MM.1S (cell line): ENCODE measurements around the gene PGBD1.

Source experiments
- DNase-seq: peaks from one replicate; pipeline ENCODE4 v3.0.0-alpha.2; 2015
- H2AFZ ChIP-seq: fragments of 300-600 bp; sonication (generic); 2 replicates; pipeline ENCODE4 v1.6.0; 2016; ENCODE audit warnings: antibody characterized with exemption, low read length
- H3F3A ChIP-seq: fragments of 300-600 bp; sonication (generic); 2 replicates; pipeline ENCODE4 v1.6.1; 2016; ENCODE audit warnings: mild to moderate bottlenecking, antibody characterized with exemption, low read length, moderate library complexity, mixed read lengths; ENCODE audit not compliant: insufficient read depth
- H3K27ac ChIP-seq: fragments of 300-600 bp; sonication (generic); 2 replicates; pipeline ENCODE4 v1.5.1; 2016; ENCODE audit warnings: mild to moderate bottlenecking, low read length
- H3K27me3 ChIP-seq: fragments of 300-600 bp; sonication (generic); replicated peaks from 2 replicates; pipeline ENCODE4 v1.6.0; 2016; ENCODE audit warnings: low read length; ENCODE audit not compliant: insufficient read depth
- H3K36me3 ChIP-seq: fragments of 300-600 bp; sonication (generic); replicated peaks from 2 replicates; pipeline ENCODE4 v1.6.1; 2016; ENCODE audit warnings: mild to moderate bottlenecking, low read length, mixed read lengths; ENCODE audit not compliant: insufficient read depth
- H3K4me1 ChIP-seq: fragments of 300-600 bp; sonication (generic); 2 replicates; pipeline ENCODE4 v1.6.1; 2016; ENCODE audit warnings: low read length, mixed read lengths
- H3K4me2 ChIP-seq: fragments of 300-600 bp; sonication (generic); 2 replicates; pipeline ENCODE4 v1.6.0; 2016; ENCODE audit warnings: low read depth, low read length
- H3K4me3 ChIP-seq: fragments of 300-600 bp; sonication (generic); 2 replicates; pipeline ENCODE4 v1.5.1; 2016; ENCODE audit warnings: low read length, mixed read lengths
- H3K79me2 ChIP-seq: fragments of 300-600 bp; sonication (generic); 2 replicates; pipeline ENCODE4 v1.6.1; 2016; ENCODE audit warnings: mixed run types, low read length, mixed read lengths
- H3K9ac ChIP-seq: fragments of 300-600 bp; sonication (generic); 2 replicates; pipeline ENCODE4 v1.6.1; 2016; ENCODE audit warnings: low read length, mixed read lengths
- H3K9me2 ChIP-seq: fragments of 300-600 bp; sonication (generic); replicated peaks from 2 replicates; pipeline ENCODE4 v1.6.1; 2016; ENCODE audit warnings: mild to moderate bottlenecking, low read length, mixed read lengths; ENCODE audit not compliant: insufficient read depth
- H3K9me3 ChIP-seq: fragments of 300-600 bp; sonication (generic); replicated peaks from 2 replicates; pipeline ENCODE4 v1.6.1; 2016; ENCODE audit warnings: mild to moderate bottlenecking, low read length, mixed read lengths; ENCODE audit not compliant: insufficient read depth
- H4K20me1 ChIP-seq: fragments of 300-600 bp; sonication (generic); 2 replicates; pipeline ENCODE4 v1.6.1; 2016; ENCODE audit warnings: mild to moderate bottlenecking, low read length, moderate library complexity, mixed read lengths; ENCODE audit not compliant: insufficient read depth
- CTCF ChIP-seq: fragments of 300-600 bp; sonication (generic); IDR thresholded peaks from 2 replicates; pipeline ENCODE4 v1.5.1; 2016; ENCODE audit warnings: antibody characterized with exemption, low read length, mixed read lengths
- EZH2 ChIP-seq: fragments of 300-600 bp; sonication (generic); optimal IDR thresholded peaks from 2 replicates; pipeline ENCODE3; 2017; ENCODE audit warnings: low read depth, mild to moderate bottlenecking, antibody characterized with exemption, low read length, mixed read lengths
- EZH2phosphoT487 ChIP-seq: fragments of 300-600 bp; sonication (generic); IDR thresholded peaks from 2 replicates; pipeline ENCODE4 v1.6.1; 2018; ENCODE audit warnings: antibody characterized with exemption, low read length

The PGBD1 gene

GRCh38 chr6:28239636-28240035 lies 41.7 kb upstream of the PGBD1 start:
- TF ChIP-seq EZH2phosphoT487: no peak
- TF ChIP-seq CTCF: no peak
- TF ChIP-seq EZH2: no peak
- Histone ChIP-seq H3K36me3 (no peaks in the 10 kb centered on the region), H3K9me2 (no peaks in the 10 kb centered on the region), H3K27ac (no peak overlapping the region), H2AFZ (no peak overlapping the region), H3K4me3 (no peak overlapping the region), H4K20me1 (no peaks in the 10 kb centered on the region), H3K4me1 (no peaks in the 10 kb centered on the region), H3K9ac (no peak overlapping the region), H3F3A (no peaks in the 10 kb centered on the region), H3K79me2 (no peaks in the 10 kb centered on the region), H3K4me2 (no peak overlapping the region), H3K27me3 (no peaks in the 10 kb centered on the region), H3K9me3 (no peaks in the 10 kb centered on the region)
- DNase-seq: no peak

GRCh38 chr6:28240471-28240870 lies 40.9 kb upstream of the PGBD1 start:
- no peak for TF ChIP-seq EZH2phosphoT487
- TF ChIP-seq CTCF: no peak
- TF ChIP-seq EZH2: no peak
- Histone ChIP-seq H3K36me3 (no peaks in the 10 kb centered on the region), H3K9me2 (no peaks in the 10 kb centered on the region), H3K4me1 (no peaks in the 10 kb centered on the region), H4K20me1 (no peaks in the 10 kb centered on the region), H3F3A (no peaks in the 10 kb centered on the region), H3K27me3 (no peaks in the 10 kb centered on the region), H3K9ac (no peak overlapping the region), H3K79me2 (no peaks in the 10 kb centered on the region), H3K9me3 (no peaks in the 10 kb centered on the region), H3K4me3 (no peak overlapping the region), H3K27ac (no peak overlapping the region), H2AFZ (no peak overlapping the region), H3K4me2 (no peak overlapping the region)
- DNase-seq: no peak

GRCh38 chr6:28243946-28244345 lies 37.4 kb upstream of the PGBD1 start:
- Histone ChIP-seq H2AFZ (no peak overlapping the region), H3K4me1 (no peaks in the 10 kb centered on the region), H3K4me2 (no peak overlapping the region), H3F3A (no peaks in the 10 kb centered on the region), H3K36me3 (no peaks in the 10 kb centered on the region), H3K4me3 (no peak overlapping the region), H3K9ac (no peak overlapping the region), H3K9me2 (no peaks in the 10 kb centered on the region), H3K27ac (no peak overlapping the region), H3K79me2 (no peaks in the 10 kb centered on the region), H3K9me3 (no peaks in the 10 kb centered on the region), H3K27me3 (no peaks in the 10 kb centered on the region), H4K20me1 (no peaks in the 10 kb centered on the region)
- TF ChIP-seq EZH2: no peak
- no peak for TF ChIP-seq CTCF
- TF ChIP-seq EZH2phosphoT487: no peak
- DNase-seq: no peak
